Subcutaneous abdominal adipose tissue (tissue), 5 donors: ENCODE results near the gene OXER1.

Source experiments
- H3K27ac ChIP-seq: one replicate; pipeline ENCODE4 v1.7.0; 2013; ENCODE audit warnings: low read depth, mild to moderate bottlenecking, inconsistent platforms, low read length, moderate library complexity
- H3K27me3 ChIP-seq, 5 donors: one replicate each; pipeline ENCODE4 v1.7.0; 2013; ENCODE audit warnings: low read length in 5 of 5, inconsistent platforms in 1 of 5; ENCODE audit not compliant: control insufficient read depth in 5 of 5, insufficient read depth in 4 of 5
- H3K36me3 ChIP-seq, 5 donors: one replicate each; pipeline ENCODE4 v1.7.0; 2013; ENCODE audit warnings: low read length in 5 of 5; ENCODE audit not compliant: control insufficient read depth in 5 of 5, insufficient read depth in 5 of 5
- H3K4me1 ChIP-seq, 5 donors: one replicate each; pipeline ENCODE4 v1.7.0; 2013; ENCODE audit warnings: low read length in 5 of 5, mild to moderate bottlenecking in 3 of 5, moderate library complexity in 1 of 5; ENCODE audit not compliant: control insufficient read depth in 5 of 5, insufficient read depth in 5 of 5
- H3K4me3 ChIP-seq, 5 donors: one replicate each; pipeline ENCODE4 v1.7.0; 2013; ENCODE audit warnings: low read length in 5 of 5, low read depth in 1 of 5
- H3K9ac ChIP-seq, 5 donors: one replicate each; pipeline ENCODE4 v1.7.0; 2013; ENCODE audit warnings: low read length in 5 of 5, mild to moderate bottlenecking in 4 of 5, moderate library complexity in 3 of 5
- H3K9me3 ChIP-seq, 5 donors: one replicate each; pipeline ENCODE4 v1.7.0; 2013; ENCODE audit warnings: low read length in 5 of 5; ENCODE audit not compliant: control insufficient read depth in 5 of 5
- donor health status: healthy.
- donor health status: healthy.
- donor health status: healthy.
- donor health status: healthy.
- donor health status: healthy.

Gene OXER1

GRCh38 chr2:42770288-42771131 lies 6.6 kb upstream of the OXER1 start:
- H3K9me3 ChIP-seq = no peaks in the 10 kb centered on the region
- H3K4me3 ChIP-seq = no peak overlapping the region
- H3K36me3 ChIP-seq = peaks cover 0 to 12% (median 2%) of the 10 kb centered on the region in 5 donors
- H3K4me1 ChIP-seq = peaks cover 0 to 5% (median 0%) of the 10 kb centered on the region in 5 donors
- no peak overlapping the region for H3K9ac ChIP-seq
- H3K27ac ChIP-seq = no peak overlapping the region
- no peaks in the 10 kb centered on the region for H3K27me3 ChIP-seq

GRCh38 chr2:42769583-42770287 lies 5.8 kb upstream of the OXER1 start:
- Histone ChIP-seq H3K4me1 (peaks cover 0 to 5% (median 0%) of the 10 kb centered on the region in 5 donors), H3K27ac (no peak overlapping the region), H3K9me3 (no peaks in the 10 kb centered on the region), H3K9ac (no peak overlapping the region), H3K36me3 (peaks cover 0 to 12% (median 2%) of the 10 kb centered on the region in 5 donors), H3K27me3 (no peaks in the 10 kb centered on the region), H3K4me3 (no peak overlapping the region)

GRCh38 chr2:42768706-42769256 lies 4.8 kb upstream of the OXER1 start:
- Histone ChIP-seq H3K4me1 (peaks cover 0 to 5% (median 0%) of the 10 kb centered on the region in 5 donors), H3K27me3 (no peaks in the 10 kb centered on the region), H3K9me3 (no peaks in the 10 kb centered on the region), H3K9ac (no peak overlapping the region), H3K36me3 (peaks cover 0 to 12% (median 3%) of the 10 kb centered on the region in 5 donors), H3K27ac (no peak overlapping the region), H3K4me3 (no peak overlapping the region)

GRCh38 chr2:42767899-42768705 lies 4.2 kb upstream of the OXER1 start:
- Histone ChIP-seq H3K36me3 (peaks cover 0 to 18% (median 9%) of the 10 kb centered on the region in 5 donors), H3K27ac (no peak overlapping the region), H3K27me3 (no peaks in the 10 kb centered on the region), H3K4me3 (no peak overlapping the region), H3K4me1 (peaks cover 0 to 5% (median 0%) of the 10 kb centered on the region in 5 donors), H3K9ac (no peak overlapping the region), H3K9me3 (no peaks in the 10 kb centered on the region)

- Histone ChIP-seq H3K4me1 (peaks cover 0 to 5% (median 0%) of the 10 kb centered on the region in 5 donors), H3K27ac (no peak overlapping the region), H3K4me3 (no peak overlapping the region), H3K9ac (no peak overlapping the region), H3K9me3 (no peaks in the 10 kb centered on the region), H3K27me3 (no peaks in the 10 kb centered on the region), H3K36me3 (peaks cover 0 to 24% (median 9%) of the 10 kb centered on the region in 5 donors)
These were observed 3.4 kb upstream of the OXER1 start for GRCh38 chr2:42767080-42767898.

- Histone ChIP-seq H3K27ac (no peak overlapping the region), H3K4me1 (peaks cover 0 to 3% (median 0%) of the 10 kb centered on the region in 5 donors), H3K27me3 (no peaks in the 10 kb centered on the region), H3K4me3 (no peak overlapping the region), H3K9me3 (no peaks in the 10 kb centered on the region), H3K36me3 (peaks cover 0 to 24% (median 9%) of the 10 kb centered on the region in 5 donors), H3K9ac (no peak overlapping the region)
These were observed 1.8 kb upstream of the OXER1 start for GRCh38 chr2:42765686-42766085.

- H3K27me3 ChIP-seq = no peaks in the 10 kb centered on the region
These were observed 966 bp upstream of the OXER1 start for GRCh38 chr2:42764901-42765300.

GRCh38 chr2:42762823-42763804 lies 821 bp downstream of the OXER1 start:
- no peak overlapping the region for H3K9ac ChIP-seq
- no peaks in the 10 kb centered on the region for H3K27me3 ChIP-seq
- no peaks in the 10 kb centered on the region for H3K9me3 ChIP-seq
- no peak overlapping the region for H3K27ac ChIP-seq
- H3K4me3 ChIP-seq = no peak overlapping the region
- peaks cover 0 to 26% (median 13%) of the 10 kb centered on the region in 5 donors for H3K36me3 ChIP-seq
- peaks cover 0 to 1% (median 0%) of the 10 kb centered on the region in 5 donors for H3K4me1 ChIP-seq

More at GRCh38 chr2:42764901-42765300, 966 bp upstream of the OXER1 start:
- Histone ChIP-seq H3K9me3 (no peaks in the 10 kb centered on the region), H3K36me3 (peaks cover 0 to 26% (median 12%) of the 10 kb centered on the region in 5 donors), H3K27ac (no peak overlapping the region), H3K9ac (no peak overlapping the region), H3K4me3 (no peak overlapping the region), H3K4me1 (no peaks in the 10 kb centered on the region)
